IPS-18c (cell line): Measurements from ENCODE around the gene NOM1.
A peak's percentile ranks its signal among the peaks of the same experiment; 100 is the strongest.
"Not testable (repeated sequence)": the region's sequence is repeated elsewhere in the genome, so short reads cannot be mapped to it uniquely, and the experiment has no call there.

Source experiments
- H3K4me3 ChIP-seq: 2 replicates; pipeline ENCODE4 v1.7.0; 2013; ENCODE audit warnings: low read depth, mild to moderate bottlenecking, low read length, moderate library complexity; ENCODE audit not compliant: insufficient read depth
- H3K9me3 ChIP-seq: one replicate; pipeline ENCODE4 v1.6.1; 2013; ENCODE audit warnings: mild to moderate bottlenecking, low read length, moderate library complexity; ENCODE audit not compliant: control insufficient read depth, insufficient read depth

Gene NOM1

GRCh38 chr7:156949541-156950380 lies at the start of gene NOM1:
Gene NOM1 (plus strand): TSS chr7:156949712. CDS start chr7:156949738, 26 bp downstream.
- peak within 1 kb of the TSS; percentile 91 for H3K4me3 ChIP-seq
- H3K9me3 ChIP-seq = no peaks in the 10 kb centered on the region

DNA sequence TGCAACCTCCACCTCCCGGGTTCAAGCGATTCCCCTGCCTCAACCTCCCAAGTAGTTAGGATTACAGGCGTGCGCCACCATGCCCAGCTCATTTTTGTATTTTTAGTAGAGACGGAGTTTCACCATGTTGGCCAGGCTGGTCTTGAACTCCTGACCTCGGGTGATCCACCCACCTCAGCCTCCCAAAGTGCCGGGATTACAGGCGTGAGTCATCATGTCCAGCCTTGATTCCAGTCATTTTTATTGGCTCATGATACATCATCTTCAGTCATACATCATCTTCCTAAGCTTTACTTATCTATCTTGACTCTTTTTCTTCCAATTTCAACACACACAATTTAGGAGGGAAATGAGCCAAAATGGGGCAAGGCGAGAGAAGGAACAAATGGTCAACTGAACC lies 49.4 kb upstream of the NOM1 start:
- not testable (repeated sequence) for H3K4me3 ChIP-seq, H3K9me3 ChIP-seq

DNA sequence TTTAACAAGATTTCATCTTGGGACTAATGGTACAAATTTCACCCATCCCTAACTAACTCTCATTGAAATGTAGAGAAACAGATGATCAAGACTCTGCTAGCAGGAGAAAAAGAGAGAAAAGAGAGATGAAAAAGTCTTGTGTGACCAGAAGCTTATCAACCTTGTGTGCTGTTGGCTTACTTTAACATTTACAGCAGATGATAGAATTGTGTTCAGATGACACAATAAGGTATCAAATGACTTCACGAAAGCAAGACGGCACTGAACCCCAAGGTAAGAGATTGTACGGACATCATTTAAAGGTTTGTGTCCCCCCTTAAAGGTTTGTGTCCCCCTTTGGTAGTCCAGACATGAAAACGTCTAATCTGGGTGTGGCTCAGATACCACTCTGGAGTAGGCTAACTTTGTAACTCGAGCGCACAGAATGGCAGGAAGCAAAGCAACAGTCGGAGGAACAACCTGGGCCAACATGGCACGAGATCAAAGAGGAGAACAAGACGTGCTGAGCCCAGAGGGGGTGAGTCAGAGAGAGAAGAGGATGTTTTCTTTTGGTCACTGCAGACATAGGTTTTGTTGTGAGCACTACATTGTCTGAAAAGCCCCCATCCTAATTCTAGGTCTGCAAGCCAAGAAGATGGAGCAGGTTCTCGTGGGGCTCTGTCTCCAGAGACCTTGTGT lies 46.1 kb upstream of the NOM1 start:
- no peak overlapping the region for H3K4me3 ChIP-seq
- no peaks in the 10 kb centered on the region for H3K9me3 ChIP-seq

DNA sequence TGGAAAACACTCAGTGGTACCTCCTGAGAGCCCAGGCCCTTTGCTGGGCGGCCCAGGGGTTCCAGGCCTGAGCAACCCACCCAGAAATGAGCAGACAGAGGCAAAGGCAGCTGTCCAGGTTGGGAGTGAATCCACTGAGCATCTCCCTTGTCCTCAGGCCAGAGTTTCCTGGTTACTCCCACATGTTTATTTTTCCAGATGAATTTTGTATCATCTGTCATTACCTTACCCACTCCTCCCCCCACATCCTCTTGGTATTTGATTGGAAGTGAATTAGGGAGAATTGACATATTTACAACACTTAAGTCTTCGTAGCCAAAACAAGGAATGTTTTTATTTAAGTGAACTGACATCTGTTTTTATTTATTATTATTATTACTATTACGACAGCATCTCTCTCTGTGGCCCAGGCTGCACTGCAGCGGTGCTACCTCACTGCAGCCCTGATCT lies 43.3 kb upstream of the NOM1 start:
- Histone ChIP-seq H3K4me3 (no peak overlapping the region), H3K9me3 (no peaks in the 10 kb centered on the region)

- Histone ChIP-seq H3K4me3 (no peak overlapping the region), H3K9me3 (no peaks in the 10 kb centered on the region)
Observed at GRCh38 chr7:156907656-156908055, 41.9 kb upstream of the NOM1 start.

DNA sequence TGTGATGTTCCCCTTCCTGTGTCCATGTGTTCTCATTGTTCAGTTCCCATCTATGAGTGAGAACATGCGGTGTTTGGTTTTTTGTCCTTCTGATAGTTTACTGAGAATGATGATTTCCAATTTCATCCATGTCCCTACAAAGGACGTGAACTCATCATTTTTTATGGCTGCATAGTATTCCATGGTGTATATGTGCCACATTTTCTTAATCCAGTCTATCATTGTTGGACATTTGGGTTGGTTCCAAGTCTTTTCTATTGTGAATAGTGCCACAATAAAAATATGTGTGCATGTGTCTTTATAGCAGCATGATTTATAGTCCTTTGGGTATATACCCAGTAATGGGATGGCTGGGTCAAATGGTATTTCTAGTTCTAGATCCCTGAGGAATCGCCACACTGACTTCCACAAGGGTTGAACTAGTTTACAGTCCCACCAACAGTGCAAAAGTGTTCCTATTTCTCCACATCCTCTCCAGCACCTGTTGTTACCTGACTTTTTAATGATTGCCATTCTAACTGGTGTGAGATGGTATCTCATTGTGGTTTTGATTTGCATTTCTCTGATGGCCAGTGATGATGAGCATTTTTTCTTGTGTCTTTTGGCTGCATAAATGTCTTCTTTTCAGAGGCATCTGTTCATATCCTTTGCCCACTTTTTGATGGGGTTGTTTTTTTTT lies 39.8 kb upstream of the NOM1 start:
- H3K9me3 ChIP-seq, H3K4me3 ChIP-seq: not testable (repeated sequence)

DNA sequence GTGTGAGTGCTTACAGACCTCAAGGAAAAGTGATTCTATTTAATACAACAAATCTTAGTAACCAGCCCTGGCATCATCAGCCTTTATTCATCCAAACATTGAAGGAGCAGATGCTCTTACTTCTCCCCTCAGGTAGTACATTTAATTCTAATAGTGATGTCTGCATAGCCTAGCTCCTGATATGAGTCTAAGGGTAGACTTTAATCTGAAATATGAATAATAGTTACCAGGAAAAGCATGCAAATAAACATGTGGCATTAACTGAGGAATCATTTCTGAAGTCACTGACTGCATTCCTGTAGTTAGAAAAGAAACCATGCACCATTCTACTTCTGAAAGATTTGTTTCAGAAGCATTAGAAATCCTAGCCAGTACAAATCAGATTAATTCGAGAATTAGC lies 30.9 kb upstream of the NOM1 start:
- Histone ChIP-seq H3K4me3 (no peak overlapping the region), H3K9me3 (peaks cover 2% of the 10 kb centered on the region)

DNA sequence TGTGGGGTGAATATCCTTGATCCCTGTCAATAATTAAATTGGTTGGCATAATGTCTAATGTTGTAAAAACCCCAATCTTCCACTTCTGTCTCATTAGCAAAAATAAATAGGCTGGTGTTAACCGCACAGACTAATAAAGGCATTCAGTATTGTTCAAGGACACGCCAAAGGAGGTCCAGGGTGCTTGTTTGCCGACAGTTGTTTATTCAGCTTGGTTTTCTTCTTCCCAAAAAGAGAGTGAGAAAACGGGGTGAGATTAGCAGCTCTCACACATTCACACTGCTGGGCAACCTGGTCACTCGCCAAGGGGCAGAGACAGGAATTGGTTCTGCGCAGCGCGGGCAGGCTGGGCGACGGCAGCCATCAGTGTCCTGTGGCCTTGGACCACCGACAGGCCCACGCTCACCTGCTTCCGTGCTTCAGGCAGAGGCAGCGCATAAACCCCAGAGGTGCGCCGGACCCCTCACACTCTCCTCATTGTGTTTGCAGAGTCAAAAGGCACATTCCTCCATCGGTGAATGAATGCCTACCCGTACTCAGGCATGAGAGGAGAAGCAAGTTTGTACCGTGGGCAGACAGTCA lies 30.3 kb upstream of the NOM1 start:
- Histone ChIP-seq H3K9me3 (peaks cover 2% of the 10 kb centered on the region), H3K4me3 (no peak overlapping the region)

DNA sequence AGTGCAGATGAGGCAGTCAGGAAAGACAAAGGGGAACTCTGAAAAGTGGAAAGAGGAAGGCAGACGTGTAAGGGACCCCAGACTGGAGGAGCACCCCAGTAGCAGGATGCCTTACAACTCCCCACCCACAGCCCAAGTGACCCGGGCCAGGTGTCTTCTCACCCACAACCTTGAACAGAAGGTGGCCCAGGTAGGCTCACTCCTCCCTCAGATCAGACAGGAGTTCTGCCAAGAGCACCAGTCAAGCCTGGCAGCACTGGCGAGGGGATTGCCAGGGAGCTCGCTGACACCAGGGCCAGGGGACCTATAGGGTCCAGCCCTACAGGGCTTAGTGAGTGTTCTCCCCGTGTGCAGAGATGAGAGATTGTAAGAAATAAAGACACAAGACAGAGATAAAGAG lies 29.4 kb upstream of the NOM1 start:
- Histone ChIP-seq H3K4me3 (no peak overlapping the region), H3K9me3 (peaks cover 2% of the 10 kb centered on the region)

DNA sequence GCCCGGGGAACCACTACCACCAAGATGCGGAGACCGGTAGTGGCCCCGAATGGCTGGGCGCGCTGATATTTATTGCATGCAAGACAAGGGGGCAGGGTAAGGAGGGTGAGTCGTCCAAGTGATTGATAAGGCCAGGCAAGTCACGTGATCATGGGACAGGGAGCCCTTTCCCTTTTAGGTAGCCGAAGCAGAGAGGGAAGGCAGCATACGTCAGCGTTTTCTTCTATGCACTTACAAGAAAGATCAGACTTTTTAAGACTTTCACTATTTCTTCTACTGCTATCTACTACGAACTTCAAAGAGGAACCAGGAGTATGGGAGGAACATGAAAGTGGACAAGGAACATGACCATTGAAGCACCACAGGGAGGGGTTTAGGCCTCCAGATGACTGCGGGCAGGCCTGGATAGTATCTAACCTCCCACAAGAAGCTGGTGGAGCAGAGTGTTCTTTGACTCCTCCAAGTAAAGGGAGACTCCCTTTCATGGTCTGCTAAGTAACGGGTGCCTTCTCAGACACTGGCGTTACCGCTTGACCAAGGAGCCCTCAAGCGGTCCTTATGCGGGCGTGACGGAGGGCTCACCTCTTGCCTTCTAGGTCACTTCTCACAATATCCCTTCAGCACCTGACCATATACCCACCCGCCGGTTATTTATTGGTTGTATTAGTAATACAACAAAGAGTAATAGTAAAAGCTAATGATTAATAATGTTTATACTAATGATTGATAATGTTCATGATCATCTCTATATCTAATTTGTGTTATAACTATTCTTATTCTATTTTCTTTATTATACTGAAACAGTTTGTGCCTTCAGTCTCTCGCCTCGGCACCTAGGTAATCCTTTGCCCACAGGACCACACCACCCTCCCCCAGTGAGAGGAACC lies 28.8 kb upstream of the NOM1 start:
- H3K9me3 ChIP-seq, H3K4me3 ChIP-seq: not testable (repeated sequence)

DNA sequence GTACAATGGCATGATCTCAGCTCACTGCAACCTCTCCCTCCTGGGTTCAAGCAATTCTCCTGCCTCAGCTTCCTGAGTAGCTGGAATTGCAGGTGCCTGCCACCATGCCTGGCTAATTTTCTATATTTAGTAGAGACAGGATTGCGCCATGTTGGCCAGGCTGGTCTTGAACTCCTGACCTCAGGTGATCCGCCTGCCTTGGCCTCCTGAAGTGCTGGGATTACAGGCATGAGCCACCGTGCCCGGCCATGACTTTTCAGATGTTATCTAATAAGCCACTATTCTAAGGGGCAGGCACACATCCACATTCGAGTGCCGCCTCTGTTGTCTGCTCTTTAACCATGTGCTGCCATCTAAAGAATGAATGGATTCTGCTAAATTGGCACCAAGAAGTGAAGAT lies 27.2 kb upstream of the NOM1 start:
- H3K4me3 ChIP-seq, H3K9me3 ChIP-seq: not testable (repeated sequence)

GRCh38 chr7:156925821-156926220 lies 23.7 kb upstream of the NOM1 start:
- H3K4me3 ChIP-seq = not testable (repeated sequence)

GRCh38 chr7:156927571-156928405 lies 21.7 kb upstream of the NOM1 start:
- Histone ChIP-seq H3K4me3 (no peak overlapping the region), H3K9me3 (no peaks in the 10 kb centered on the region)

More at GRCh38 chr7:156925821-156926220, 23.7 kb upstream of the NOM1 start:
- not testable (repeated sequence) for H3K9me3 ChIP-seq

DNA sequence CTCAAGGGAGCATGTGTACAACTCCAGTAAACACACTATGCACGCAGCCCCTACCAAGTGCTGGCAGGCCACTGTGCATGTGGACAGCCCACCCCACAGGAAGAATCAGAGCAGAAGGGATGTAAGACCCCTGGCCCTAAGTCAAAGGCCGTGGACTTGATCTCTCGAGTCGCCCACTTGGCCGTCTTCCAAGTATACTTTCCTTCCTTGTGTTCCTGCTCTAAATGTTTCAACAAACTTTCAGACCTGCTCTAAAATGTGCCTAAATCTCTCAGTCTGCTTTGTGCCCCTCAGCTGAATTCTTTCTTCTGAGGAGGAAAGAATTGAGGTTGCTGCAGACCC lies 21.1 kb upstream of the NOM1 start:
- H3K4me3 ChIP-seq = no peak overlapping the region
- H3K9me3 ChIP-seq = no peaks in the 10 kb centered on the region

DNA sequence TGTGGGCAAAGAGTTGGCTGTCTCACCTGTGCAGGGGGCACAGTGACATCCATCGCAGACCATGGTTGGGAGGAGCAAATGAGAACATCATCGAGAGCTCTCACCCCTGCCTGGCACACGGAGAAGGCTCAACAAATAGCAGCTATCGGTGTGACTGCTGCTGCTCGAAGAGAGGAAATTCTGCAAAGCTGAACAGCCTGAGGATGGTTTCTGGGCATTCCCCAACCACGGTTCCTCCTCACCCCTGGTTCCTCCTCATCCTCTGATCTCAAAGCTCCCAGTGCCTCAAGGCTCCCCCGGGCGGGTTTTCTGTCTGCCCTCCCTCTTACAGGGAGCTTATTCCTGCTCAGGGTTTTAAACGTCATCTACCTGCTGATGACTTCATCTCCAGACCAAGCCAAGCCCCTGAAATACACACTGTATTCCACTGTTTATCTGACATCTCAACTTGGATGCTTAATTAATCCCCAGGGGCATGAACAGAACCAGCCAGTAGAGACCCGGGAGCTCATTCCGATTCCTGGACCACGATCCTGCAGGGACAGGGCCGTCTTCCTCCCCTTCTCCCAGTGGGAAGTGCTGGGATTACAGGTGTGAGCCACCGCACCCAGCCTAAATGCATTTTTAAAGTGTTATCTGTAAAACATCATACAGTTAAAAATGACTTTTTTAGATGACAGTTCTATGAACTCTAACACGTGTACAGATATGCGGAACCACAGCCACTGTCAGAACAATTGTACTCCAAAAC lies 19.5 kb upstream of the NOM1 start:
- no peak overlapping the region for H3K4me3 ChIP-seq
- no peaks in the 10 kb centered on the region for H3K9me3 ChIP-seq
